CD4-positive, alpha-beta T cell treated with Interleukin-17A for 4 hours (primary cell): ENCODE data around the gene NME3.

Experiments
- DNase-seq: peaks from one replicate; pipeline ENCODE4 v3.0.0-alpha.2; 2020; ENCODE audit warnings: mixed read lengths

NME3 gene

GRCh38 chr16:1793578-1794220 is 22.4 kb upstream of the NME3 start, which contains the start of gene IGFALS:
Gene IGFALS (minus strand): TSS chr16:1793705. CDS start chr16:1793652, 53 bp downstream.
- DNase-seq: no peak

GRCh38 chr16:1792836-1793577 is 21.7 kb upstream of the NME3 start:
- no peak for DNase-seq

- DNase-seq: no peak
Observed at GRCh38 chr16:1791943-1792812, 20.8 kb upstream of the NME3 start.

- DNase-seq: no peak
Observed at GRCh38 chr16:1791256-1791942, 20.1 kb upstream of the NME3 start.

- no peak for DNase-seq
Observed at GRCh38 chr16:1790611-1791255, 19.4 kb upstream of the NME3 start.

- DNase-seq: no peak
Observed at GRCh38 chr16:1790261-1790610, 18.9 kb upstream of the NME3 start.

GRCh38 chr16:1789643-1790045 is 18.3 kb upstream of the NME3 start:
- no peak for DNase-seq

GRCh38 chr16:1788708-1789100 is 17.4 kb upstream of the NME3 start:
- DNase-seq: no peak

GRCh38 chr16:1788095-1788707 is 16.9 kb upstream of the NME3 start:
- no peak for DNase-seq

- DNase-seq: no peak
Observed at GRCh38 chr16:1787322-1788094, 16.2 kb upstream of the NME3 start.

- DNase-seq: no peak
Observed at GRCh38 chr16:1787056-1787321, 15.6 kb upstream of the NME3 start.

- DNase-seq: no peak
Observed at GRCh38 chr16:1786242-1787055, 15.1 kb upstream of the NME3 start.

- no peak for DNase-seq
Observed at GRCh38 chr16:1785846-1786170, 14.5 kb upstream of the NME3 start.

- DNase-seq: no peak
Observed at GRCh38 chr16:1784977-1785845, 13.9 kb upstream of the NME3 start.

GRCh38 chr16:1782408-1783264 is 11.3 kb upstream of the NME3 start, which contains the start of the genes NUBP2 and SPSB3:
Gene NUBP2 (plus strand): TSS chr16:1782960. CDS start chr16:1783021, 61 bp downstream.
Gene SPSB3 (minus strand): TSS chr16:1782571. CDS start chr16:1781483, 1,088 bp downstream.
- peak; percentile 98 for DNase-seq

GRCh38 chr16:1781758-1782407 is 10.5 kb upstream of the NME3 start:
- DNase-seq: peak; percentile 41

- no peak for DNase-seq
Observed at GRCh38 chr16:1781254-1781653, 9.9 kb upstream of the NME3 start.

- no peak for DNase-seq
Observed at GRCh38 chr16:1780677-1781072, 9.3 kb upstream of the NME3 start.
